GM19455 (cell line): ENCODE data around the gene JAG2.
A peak's percentile ranks its signal among the peaks of the same experiment; 100 is the strongest.

ENCODE experiments used
- ATAC-seq: cut with Tn5 transposase; IDR thresholded peaks from one replicate; pipeline ENCODE4 v1.9.1; 2021; ENCODE audit not compliant: unreplicated experiment

JAG2 gene

DNA sequence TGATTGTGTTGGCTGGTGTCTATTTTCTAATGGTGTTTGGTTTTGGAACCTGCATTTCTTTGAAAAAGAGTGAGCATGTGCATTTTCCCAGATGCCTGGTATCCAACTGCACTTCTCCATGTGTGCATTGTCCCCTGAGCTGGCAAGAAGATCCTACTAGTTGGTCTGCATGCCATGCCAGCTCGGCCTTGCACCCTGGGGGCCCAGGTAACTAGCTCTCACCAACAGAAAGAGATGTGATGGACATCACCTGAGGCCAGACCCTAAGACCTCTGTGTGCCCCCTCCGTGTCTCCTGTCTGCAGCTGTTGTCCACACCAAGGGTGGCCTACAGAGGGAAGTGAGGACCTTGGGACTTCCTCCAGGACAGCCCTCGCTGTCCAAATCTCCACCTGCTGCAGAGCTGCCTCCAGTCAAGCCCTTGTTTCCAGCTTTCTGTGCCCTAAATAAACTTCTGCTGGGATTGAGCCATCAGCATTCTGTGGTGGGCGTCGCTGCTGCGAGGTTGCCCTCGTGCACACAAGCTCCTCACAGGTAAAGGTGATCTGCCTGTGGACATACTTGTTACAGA lies 73.3 kb downstream of the JAG2 start:
- no peak for ATAC-seq

DNA sequence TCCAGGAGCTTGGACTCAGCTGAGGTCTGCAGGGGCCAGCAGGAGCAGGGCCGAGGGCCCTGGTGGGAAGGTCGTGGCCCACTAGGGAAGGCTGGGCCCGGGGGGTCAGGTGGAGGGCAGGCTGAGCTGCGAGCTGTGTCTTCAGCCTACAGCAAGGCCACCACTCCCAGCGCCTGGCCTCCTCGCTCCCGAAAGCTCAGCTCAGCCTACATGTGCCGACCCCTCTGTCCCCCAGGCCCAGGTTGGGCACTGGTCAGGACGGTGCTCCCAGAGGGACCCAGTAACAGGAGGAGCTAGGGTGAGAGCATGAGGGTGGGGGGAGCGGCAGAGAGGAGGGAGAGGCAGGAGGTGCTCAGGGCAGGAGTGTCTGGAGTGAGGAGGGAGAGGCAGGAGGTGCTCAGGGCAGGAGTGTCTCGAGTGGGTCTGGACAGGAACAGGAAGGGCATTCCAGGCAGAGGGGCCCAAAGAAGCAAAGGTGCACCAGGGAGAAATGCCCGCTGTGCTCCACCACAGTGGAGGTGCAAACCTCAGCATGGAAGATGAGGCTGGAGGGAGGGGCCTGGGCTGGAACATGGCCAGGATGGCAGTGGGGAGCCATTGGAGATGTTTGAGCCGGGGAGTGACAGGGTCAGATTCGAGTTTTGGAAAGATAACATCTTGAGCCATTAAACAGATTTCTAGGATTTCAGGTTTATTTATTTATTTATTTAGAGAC lies 74.2 kb downstream of the JAG2 start:
- no peak for ATAC-seq

DNA sequence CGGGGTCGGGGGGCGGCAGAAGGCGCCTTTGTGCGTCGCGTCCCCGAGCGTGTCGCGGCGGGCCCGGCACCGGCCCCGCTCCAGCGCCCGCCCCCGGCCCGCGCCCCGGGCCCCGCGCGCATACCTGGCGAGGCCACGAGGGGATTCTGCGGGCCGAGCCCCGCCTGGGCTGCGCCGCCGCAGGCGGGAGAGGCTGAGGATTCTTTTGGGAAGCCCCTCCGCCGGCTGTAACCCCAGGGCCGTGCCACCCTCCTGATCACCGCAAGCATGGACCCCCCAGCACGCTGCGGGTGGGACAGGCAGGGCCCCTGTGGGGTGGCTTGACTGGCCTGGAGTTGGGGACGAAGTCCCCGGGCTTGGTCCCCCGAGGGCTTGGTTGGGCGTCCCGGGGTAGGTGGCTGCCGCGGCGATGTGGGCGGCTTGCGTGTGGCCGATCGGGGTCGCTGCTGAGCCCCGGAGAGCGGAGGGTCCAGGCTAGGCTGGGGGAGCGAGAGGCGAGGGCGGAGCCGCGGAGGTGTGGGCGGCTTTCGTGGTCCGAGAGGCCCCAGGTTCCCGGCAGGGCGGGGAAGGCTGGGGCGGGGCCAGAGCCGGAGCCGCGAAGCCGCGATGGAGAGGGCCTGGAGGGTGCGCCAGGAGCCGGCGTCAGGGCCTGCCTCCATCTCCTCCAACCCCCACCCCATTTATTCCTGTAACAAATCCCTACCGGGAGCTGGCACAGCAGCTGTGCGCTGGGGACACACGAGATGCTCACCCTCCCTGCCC lies 75.0 kb downstream of the JAG2 start:
- ATAC-seq, result peak; percentile 62

DNA sequence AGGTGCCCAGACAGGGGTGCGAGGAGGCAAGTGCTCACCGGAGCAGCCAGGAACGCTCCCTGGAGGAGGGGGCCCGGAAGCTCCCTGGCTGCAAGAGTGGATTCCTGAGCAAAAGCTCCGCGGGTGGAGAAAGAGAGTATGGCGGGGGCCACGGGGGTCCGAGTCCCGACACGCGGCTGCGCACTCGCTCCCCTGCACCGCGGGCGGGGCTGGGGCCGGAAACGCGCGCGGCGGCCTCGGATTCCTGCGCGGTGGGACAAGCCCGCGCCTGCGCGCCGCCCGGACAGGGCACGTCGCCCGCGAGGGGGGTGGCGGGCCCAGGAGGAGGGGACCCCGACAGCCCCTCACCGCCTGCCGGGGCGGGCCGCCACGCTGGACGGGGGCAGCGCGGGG lies 75.5 kb downstream of the JAG2 start:
- ATAC-seq, result peak; percentile 24

DNA sequence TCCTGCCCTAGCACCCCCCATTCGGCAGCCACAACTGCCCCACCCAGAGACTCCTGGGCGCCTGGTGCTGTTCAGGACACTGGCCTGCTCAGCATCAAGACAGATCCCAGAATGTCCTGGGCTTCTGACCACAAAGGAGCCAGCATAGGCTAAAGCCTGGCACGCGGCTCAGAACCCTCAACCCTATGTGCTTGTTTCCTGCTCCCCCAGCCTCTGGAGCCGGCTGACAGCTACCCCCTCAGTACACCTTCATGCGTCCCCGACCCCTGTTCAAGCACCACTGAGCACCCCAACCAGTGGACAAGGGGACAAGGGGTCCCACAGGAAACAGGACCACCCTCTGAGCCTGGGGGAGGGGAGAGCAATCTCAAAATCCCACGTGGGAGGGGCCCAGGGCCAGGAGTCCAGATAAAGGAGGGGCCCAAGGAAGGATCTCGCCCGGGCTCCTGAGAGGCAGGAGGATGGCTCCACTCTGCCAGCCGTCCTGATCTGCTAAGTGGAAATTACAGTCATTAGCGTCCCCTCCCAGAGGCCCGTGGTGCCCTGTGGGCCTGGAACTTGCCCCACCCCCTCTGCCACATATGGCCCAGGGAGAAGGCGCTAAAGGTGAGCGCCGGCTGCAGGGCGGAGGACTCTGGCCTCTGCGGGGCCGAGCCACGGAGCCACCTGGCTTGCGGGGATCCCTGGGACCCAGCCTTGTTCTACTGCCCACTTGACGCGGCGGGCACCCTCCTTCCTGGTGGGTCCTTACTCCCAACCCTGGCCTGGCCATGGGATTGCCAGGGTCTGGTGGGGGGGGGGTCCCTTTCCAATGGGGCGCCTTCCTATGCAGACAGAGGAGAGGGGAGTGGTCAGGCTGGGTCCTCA lies 76.2 kb downstream of the JAG2 start:
- no peak for ATAC-seq

DNA sequence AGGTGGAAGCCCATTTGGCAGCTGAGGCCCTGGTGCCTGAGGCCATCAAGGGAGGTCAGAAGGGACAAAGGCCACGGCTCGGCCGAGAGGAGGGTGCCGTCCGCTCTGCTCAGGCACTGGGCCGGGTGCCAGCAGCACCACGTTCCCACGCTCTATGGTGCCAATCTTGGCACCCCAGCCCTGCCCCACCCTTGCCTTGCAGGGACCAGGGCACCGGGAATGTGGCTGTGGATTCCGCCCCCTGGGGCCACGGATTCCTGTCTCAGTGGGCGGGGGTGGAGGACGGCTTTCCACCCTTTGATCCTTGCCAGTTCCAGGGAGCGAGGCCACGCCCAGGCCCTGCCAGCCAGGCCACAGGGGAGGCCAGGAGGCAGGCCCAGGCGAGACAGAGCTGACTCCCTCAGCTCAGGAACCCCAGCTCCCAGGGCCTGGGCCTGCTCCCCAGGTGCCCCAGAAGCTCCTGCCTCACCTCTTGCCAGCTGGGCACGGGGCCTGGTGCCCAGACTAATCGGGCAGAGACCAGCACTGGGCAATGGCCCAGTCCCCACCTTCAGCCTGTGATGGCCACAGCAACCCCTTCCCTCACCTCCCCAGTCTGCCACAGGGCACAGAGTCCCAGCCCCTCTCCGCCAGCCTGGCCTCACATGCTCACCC lies 76.9 kb downstream of the JAG2 start:
- no peak for ATAC-seq

DNA sequence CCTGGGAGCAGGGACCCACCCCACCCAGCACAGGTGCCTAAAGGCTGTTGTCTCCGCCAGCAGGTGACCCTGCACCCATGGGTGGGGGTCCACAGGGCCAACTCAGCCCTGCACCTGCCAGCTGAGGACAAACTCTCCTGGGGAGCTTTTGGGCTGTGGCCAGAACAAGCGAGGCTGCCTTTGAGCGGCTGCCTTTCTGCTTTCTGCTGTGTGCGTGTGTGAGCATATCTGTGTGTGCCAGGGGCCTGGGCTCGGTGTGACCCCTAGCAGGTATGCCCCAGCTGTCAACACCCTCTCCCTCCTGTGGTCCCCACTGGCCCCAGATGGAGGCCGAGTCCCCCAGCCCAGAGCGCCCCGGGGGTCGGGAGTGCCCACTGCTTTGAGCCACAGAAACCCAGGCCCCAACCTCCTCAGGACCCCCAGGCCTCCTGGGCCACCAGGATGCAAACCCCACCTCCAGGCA lies 77.5 kb downstream of the JAG2 start:
- no peak for ATAC-seq
